ENCODE data around the gene BCDIN3D. TPM values are rescaled to one million over a fixed set of nuclear protein-coding genes. Genes with fewer than 3 reads are reported as not detected.

The BCDIN3D gene
- polyA plus RNA-seq, 1 donor (not counting 4 experiments of a cell fraction or from before 2014, with no cell fraction given): 3.7 TPM

DNA sequence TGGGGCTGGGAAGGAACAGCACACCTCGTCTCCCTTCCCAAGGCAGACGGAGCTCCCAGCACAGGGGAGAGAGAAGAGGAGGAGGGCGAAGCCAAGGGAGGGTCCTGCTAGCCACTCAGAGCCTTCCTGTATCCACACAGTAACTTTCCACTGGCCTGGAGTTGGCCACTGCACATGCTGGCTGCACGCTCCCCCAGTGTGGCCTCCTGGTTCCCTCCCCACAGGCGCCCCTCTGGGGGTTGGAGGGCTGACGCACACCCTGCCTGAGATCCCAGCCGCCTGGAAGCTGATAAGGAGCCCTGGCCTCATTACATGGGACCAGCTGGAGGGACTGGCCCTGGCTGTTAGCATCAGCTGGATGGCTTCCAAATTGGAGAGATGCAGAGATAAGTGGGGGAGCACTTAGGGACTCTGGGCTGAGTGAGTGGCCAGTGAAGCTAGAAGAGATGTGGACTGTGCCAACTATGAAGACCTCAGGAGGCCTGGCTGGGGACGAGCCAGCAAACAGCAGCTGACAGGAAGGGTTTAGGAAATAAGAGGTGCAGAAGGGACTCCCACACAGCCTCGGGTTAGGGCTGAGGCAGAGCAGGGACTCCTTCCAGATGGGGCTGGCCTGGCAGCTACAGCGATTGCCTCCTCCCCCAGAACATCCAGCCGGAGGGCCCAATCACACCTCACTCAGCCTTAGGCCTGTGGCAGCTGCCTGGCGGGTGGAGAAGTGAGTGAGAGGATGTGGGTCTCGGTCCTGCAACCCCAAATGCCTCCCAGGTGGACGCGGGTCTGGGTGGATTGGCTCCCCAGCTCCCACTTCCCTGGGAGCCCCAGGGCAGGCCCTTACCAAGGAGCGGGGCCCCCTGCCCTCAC, 26.3 kb upstream of the BCDIN3D start:
- DNase-seq (ENCODE audit: low read depth, low spot score) (no peak), FAIRE-seq (no peak)
- Histone ChIP-seq H3K9me1 (ENCODE audit: control insufficient read depth, extremely low read depth, insufficient read depth, low read length) (no peaks in the 10 kb centered on the region), H3K27ac (ENCODE audit: control insufficient read depth, insufficient read depth, low read length) (no peak overlapping the region), H3K36me3 (ENCODE audit: control insufficient read depth in 2 of 2, extremely low read depth in 1 of 2, insufficient read depth in 2 of 2, low read length in 2 of 2) (no peaks in the 10 kb centered on the region), H3K4me3 (ENCODE audit: control insufficient read depth in 2 of 3, extremely low read depth in 1 of 3, insufficient read depth in 2 of 3, low read depth in 1 of 3, low read length in 3 of 3) (no peak overlapping the region), H3K4me2 (ENCODE audit: control insufficient read depth, extremely low read depth, insufficient read depth, low read depth, low read length) (no peak overlapping the region), H3K9ac (ENCODE audit: control insufficient read depth, extremely low read depth, insufficient read depth, low read length) (no peak overlapping the region), H3K9me3 (ENCODE audit: control insufficient read depth, low read depth, low read length) (no peaks in the 10 kb centered on the region), H2AFZ (ENCODE audit: control insufficient read depth, low read length) (no peak overlapping the region), H4K20me1 (ENCODE audit: control insufficient read depth, extremely low read depth, insufficient read depth, low read length) (no peaks in the 10 kb centered on the region), H3K4me1 (ENCODE audit: control insufficient read depth, extremely low read depth, insufficient read depth, low read length) (peaks cover 10% of the 10 kb centered on the region), H3K27me3 (ENCODE audit: control insufficient read depth, extremely low read depth, insufficient read depth, low read length) (peaks cover 16% of the 10 kb centered on the region), H3K79me2 (ENCODE audit: control insufficient read depth, insufficient read depth, low read length) (no peaks in the 10 kb centered on the region)
- TF ChIP-seq EZH2 (IDR thresholded peaks at IDR 0.05; ENCODE audit: low read length): no peak
- no peak for TF ChIP-seq CTCF (optimal IDR thresholded peaks at IDR 0.05 in 1 of 3, IDR thresholded peaks at IDR 0.05 in 1 of 3, conservative IDR thresholded peaks at IDR 0.05 in 1 of 3; ENCODE audit: extremely low read depth in 1 of 3, insufficient read depth in 2 of 3, low read length in 3 of 3)
- dilution Hi-C loops (cut with MboI; ENCODE audit: extremely low pct_ligation_motif_present, low sequenced_read_pairs): loop anchor here (25.0 kb wide), 1 partner anchor 193 kb away; the partner anchor contains the start of gene ASIC1

- Histone ChIP-seq H3K36me3 (ENCODE audit: control insufficient read depth in 2 of 2, extremely low read depth in 1 of 2, insufficient read depth in 2 of 2, low read length in 2 of 2) (no peaks in the 10 kb centered on the region), H3K9ac (ENCODE audit: control insufficient read depth, extremely low read depth, insufficient read depth, low read length) (no peak overlapping the region), H3K27ac (ENCODE audit: control insufficient read depth, insufficient read depth, low read length) (no peak overlapping the region), H3K4me2 (ENCODE audit: control insufficient read depth, extremely low read depth, insufficient read depth, low read depth, low read length) (no peak overlapping the region), H3K27me3 (ENCODE audit: control insufficient read depth, extremely low read depth, insufficient read depth, low read length) (peaks cover 13% of the 10 kb centered on the region), H3K9me3 (ENCODE audit: control insufficient read depth, low read depth, low read length) (no peaks in the 10 kb centered on the region), H3K79me2 (ENCODE audit: control insufficient read depth, insufficient read depth, low read length) (no peaks in the 10 kb centered on the region), H3K9me1 (ENCODE audit: control insufficient read depth, extremely low read depth, insufficient read depth, low read length) (no peaks in the 10 kb centered on the region), H3K4me3 (ENCODE audit: control insufficient read depth in 2 of 3, extremely low read depth in 1 of 3, insufficient read depth in 2 of 3, low read depth in 1 of 3, low read length in 3 of 3) (no peak overlapping the region), H2AFZ (ENCODE audit: control insufficient read depth, low read length) (no peak overlapping the region), H4K20me1 (ENCODE audit: control insufficient read depth, extremely low read depth, insufficient read depth, low read length) (no peaks in the 10 kb centered on the region), H3K4me1 (ENCODE audit: control insufficient read depth, extremely low read depth, insufficient read depth, low read length) (peaks cover 10% of the 10 kb centered on the region)
- dilution Hi-C loops (cut with MboI; ENCODE audit: extremely low pct_ligation_motif_present, low sequenced_read_pairs): loop anchor here (25.0 kb wide), 1 partner anchor 194 kb away; the partner anchor contains the start of gene ASIC1
- FAIRE-seq (no peak), DNase-seq (ENCODE audit: low read depth, low spot score) (no peak)
- TF ChIP-seq CTCF (optimal IDR thresholded peaks at IDR 0.05 in 1 of 3, IDR thresholded peaks at IDR 0.05 in 1 of 3, conservative IDR thresholded peaks at IDR 0.05 in 1 of 3; ENCODE audit: extremely low read depth in 1 of 3, insufficient read depth in 2 of 3, low read length in 3 of 3): no peak
- no peak for TF ChIP-seq EZH2 (IDR thresholded peaks at IDR 0.05; ENCODE audit: low read length)
Observed at GRCh38 chr12:49868449-49868848, 25.5 kb upstream of the BCDIN3D start.

Data from keratinocyte (primary cell).